HEK293T (cell line): ENCODE results near the gene KCNK7.

Source experiments
- BHLHE40 ChIP-seq: fragments of 450-650 bp; IDR thresholded peaks from 2 replicates; pipeline ENCODE4 v1.6.1; 2016; ENCODE audit warnings: mild to moderate bottlenecking, moderate library complexity, borderline replicate concordance
- ELF4 ChIP-seq: fragments of 450-650 bp; IDR thresholded peaks from 2 replicates; pipeline ENCODE4 v1.6.1; 2017; ENCODE audit warnings: antibody characterized with exemption
- SP1 ChIP-seq: fragments of 450-650 bp; IDR thresholded peaks from 2 replicates; pipeline ENCODE4 v1.6.1; 2017
- SUZ12 ChIP-seq: fragments of 450-650 bp; IDR thresholded peaks from 2 replicates; pipeline ENCODE4 v1.6.1; 2016; ENCODE audit warnings: mild to moderate bottlenecking
- TF ChIP-seq, protein P1 (sequence below): fragments of 450-650 bp; IDR thresholded peaks from 2 replicates; pipeline ENCODE4 v1.6.1; 2016

DNA sequence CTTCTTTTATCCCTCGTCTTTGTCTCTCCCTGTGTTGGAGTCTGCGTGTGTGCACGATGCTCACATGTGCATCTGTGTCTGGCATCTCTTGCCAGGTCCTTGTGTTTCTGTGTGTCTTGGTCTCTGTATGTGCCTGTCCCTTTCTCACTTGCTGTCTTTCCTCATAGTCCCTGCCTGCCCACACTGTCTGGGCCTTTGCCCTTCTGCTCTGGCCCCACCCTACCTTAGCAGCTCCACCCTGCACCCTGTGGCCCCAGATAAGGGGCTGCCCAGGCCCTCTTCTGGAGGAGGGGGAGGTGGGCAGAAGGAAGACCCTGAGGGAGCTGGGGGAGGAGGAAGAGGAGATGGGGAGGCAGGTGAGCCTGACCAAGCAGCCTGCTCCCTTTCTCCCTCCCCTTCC, 16.9 kb downstream of the KCNK7 start:
- TF ChIP-seq SUZ12 (no peak), SP1 (no peak), BHLHE40 (no peak), ELF4 (no peak)
- TF ChIP-seq, protein P1, sequence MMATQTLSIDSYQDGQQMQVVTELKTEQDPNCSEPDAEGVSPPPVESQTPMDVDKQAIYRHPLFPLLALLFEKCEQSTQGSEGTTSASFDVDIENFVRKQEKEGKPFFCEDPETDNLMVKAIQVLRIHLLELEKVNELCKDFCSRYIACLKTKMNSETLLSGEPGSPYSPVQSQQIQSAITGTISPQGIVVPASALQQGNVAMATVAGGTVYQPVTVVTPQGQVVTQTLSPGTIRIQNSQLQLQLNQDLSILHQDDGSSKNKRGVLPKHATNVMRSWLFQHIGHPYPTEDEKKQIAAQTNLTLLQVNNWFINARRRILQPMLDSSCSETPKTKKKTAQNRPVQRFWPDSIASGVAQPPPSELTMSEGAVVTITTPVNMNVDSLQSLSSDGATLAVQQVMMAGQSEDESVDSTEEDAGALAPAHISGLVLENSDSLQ, result no peak
